Right renal cortex interstitium (tissue), 3 donors: ENCODE results near the gene F3. TPM values are rescaled to one million over a fixed set of nuclear protein-coding genes. Genes with fewer than 3 reads are reported as not detected.

Source experiments
- polyA plus RNA-seq, 3 donors: library from polyadenylated mRNA; unstranded; fragments of 120-200 nt; gene quantifications; one replicate each; pipeline ENCODE4 v1.2.1, GENCODE V29; 2013; ENCODE audit not compliant: insufficient read length in 3 of 3

Gene F3
- polyA plus RNA-seq, 3 donors: 45.3 to 53.1 (median 48.2) TPM

Other genes starting within 250 kb of the F3 start
- gene ABCD3, start 123.4 kb downstream of the F3 start, polyA plus RNA-seq: 10 to 100 TPM; 65.5 to 75.1 (median 67.7) TPM